Neural cell (in vitro differentiated cells): Measurements from ENCODE around the gene GMPR.

Experiments
- EZH2 ChIP-seq: fragments of 200-600, 300-800 bp; shearing (Covaris generic), sonication (generic); IDR thresholded peaks from 2 replicates; pipeline ENCODE4 v1.6.1; 2014; ENCODE audit warnings: antibody characterized with exemption, low read length, borderline replicate concordance, mild to moderate bottlenecking; ENCODE audit not compliant: insufficient read depth, poor library complexity, severe bottlenecking
- POLR2AphosphoS5 ChIP-seq: IDR thresholded peaks from 2 replicates; pipeline ENCODE4 v1.6.1; 2012
- TF ChIP-seq, protein P1 (sequence below): IDR thresholded peaks from 2 replicates; pipeline ENCODE4 v1.6.1; 2012; ENCODE audit warnings: borderline replicate concordance
- TF ChIP-seq, protein P2 (sequence below): fragments of 450-650 bp; IDR thresholded peaks from 2 replicates; pipeline ENCODE4 v1.5.1; 2014; ENCODE audit warnings: antibody characterized with exemption, mild to moderate bottlenecking, moderate library complexity; ENCODE audit not compliant: poor library complexity, severe bottlenecking

DNA sequence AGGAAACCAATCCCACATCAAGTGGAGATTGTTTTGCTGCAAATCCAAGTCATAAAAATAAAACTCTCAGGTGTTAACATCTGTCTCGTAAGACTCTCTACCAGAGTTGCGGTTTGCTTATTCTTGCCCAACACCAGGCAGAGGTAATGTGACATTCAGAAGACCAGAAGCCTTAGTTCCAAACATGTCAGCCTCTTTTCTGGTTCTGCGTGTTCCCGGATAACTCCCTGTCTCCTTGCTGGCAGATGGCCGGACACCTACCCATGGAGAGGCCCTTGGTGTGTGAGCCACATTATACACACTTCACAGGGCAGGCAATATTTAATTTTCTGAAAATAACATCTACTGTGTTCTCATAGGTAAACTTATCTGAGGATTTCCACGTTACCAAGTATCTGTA is 73.4 kb downstream of the GMPR start:
- TF ChIP-seq, protein P1, sequence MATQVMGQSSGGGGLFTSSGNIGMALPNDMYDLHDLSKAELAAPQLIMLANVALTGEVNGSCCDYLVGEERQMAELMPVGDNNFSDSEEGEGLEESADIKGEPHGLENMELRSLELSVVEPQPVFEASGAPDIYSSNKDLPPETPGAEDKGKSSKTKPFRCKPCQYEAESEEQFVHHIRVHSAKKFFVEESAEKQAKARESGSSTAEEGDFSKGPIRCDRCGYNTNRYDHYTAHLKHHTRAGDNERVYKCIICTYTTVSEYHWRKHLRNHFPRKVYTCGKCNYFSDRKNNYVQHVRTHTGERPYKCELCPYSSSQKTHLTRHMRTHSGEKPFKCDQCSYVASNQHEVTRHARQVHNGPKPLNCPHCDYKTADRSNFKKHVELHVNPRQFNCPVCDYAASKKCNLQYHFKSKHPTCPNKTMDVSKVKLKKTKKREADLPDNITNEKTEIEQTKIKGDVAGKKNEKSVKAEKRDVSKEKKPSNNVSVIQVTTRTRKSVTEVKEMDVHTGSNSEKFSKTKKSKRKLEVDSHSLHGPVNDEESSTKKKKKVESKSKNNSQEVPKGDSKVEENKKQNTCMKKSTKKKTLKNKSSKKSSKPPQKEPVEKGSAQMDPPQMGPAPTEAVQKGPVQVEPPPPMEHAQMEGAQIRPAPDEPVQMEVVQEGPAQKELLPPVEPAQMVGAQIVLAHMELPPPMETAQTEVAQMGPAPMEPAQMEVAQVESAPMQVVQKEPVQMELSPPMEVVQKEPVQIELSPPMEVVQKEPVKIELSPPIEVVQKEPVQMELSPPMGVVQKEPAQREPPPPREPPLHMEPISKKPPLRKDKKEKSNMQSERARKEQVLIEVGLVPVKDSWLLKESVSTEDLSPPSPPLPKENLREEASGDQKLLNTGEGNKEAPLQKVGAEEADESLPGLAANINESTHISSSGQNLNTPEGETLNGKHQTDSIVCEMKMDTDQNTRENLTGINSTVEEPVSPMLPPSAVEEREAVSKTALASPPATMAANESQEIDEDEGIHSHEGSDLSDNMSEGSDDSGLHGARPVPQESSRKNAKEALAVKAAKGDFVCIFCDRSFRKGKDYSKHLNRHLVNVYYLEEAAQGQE = no peak
- TF ChIP-seq, protein P2, sequence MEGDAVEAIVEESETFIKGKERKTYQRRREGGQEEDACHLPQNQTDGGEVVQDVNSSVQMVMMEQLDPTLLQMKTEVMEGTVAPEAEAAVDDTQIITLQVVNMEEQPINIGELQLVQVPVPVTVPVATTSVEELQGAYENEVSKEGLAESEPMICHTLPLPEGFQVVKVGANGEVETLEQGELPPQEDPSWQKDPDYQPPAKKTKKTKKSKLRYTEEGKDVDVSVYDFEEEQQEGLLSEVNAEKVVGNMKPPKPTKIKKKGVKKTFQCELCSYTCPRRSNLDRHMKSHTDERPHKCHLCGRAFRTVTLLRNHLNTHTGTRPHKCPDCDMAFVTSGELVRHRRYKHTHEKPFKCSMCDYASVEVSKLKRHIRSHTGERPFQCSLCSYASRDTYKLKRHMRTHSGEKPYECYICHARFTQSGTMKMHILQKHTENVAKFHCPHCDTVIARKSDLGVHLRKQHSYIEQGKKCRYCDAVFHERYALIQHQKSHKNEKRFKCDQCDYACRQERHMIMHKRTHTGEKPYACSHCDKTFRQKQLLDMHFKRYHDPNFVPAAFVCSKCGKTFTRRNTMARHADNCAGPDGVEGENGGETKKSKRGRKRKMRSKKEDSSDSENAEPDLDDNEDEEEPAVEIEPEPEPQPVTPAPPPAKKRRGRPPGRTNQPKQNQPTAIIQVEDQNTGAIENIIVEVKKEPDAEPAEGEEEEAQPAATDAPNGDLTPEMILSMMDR = no peak
- no peak for TF ChIP-seq EZH2
- TF ChIP-seq POLR2AphosphoS5 = no peak
